Fibroblast of villous mesenchyme (primary cell): ENCODE measurements around the gene PTPRE. TPM values are rescaled to one million over a fixed set of nuclear protein-coding genes. Genes with fewer than 3 reads are reported as not detected.

Source experiments
- DNase-seq: peaks from one replicate; pipeline ENCODE4 v3.0.0-alpha.2; 2010; ENCODE audit warnings: low read depth
- H3K4me3 ChIP-seq: 2 replicates; pipeline ENCODE4 v1.5.1; 2011; ENCODE audit warnings: low read depth, mild to moderate bottlenecking, low read length
- CTCF ChIP-seq: IDR thresholded peaks from 2 replicates; pipeline ENCODE4 v1.5.1; 2012; ENCODE audit warnings: low read depth, mild to moderate bottlenecking, low read length; ENCODE audit not compliant: insufficient read depth
- total RNA-seq: library from RNA; depleted of rRNA; stranded (reverse); fragments of >200 nt; gene quantifications from 2 replicates; pipeline ENCODE4 v1.2.3, GENCODE V29; 2012

The PTPRE gene
- total RNA-seq, 1 donor = 11.2 TPM

- H3K4me3 ChIP-seq = no peak overlapping the region
- TF ChIP-seq CTCF = no peak
- no peak for DNase-seq
Observed at GRCh38 chr10:127949831-127950230, 42.9 kb downstream of the PTPRE start.

- no peak for TF ChIP-seq CTCF
- DNase-seq = no peak
- no peak overlapping the region for H3K4me3 ChIP-seq
Observed at GRCh38 chr10:127951861-127952574, 45.1 kb downstream of the PTPRE start.

GRCh38 chr10:127952575-127952869, 45.6 kb downstream of the PTPRE start:
- no peak for TF ChIP-seq CTCF
- no peak overlapping the region for H3K4me3 ChIP-seq

GRCh38 chr10:127952918-127953317, 46.0 kb downstream of the PTPRE start:
- no peak for DNase-seq
- no peak for TF ChIP-seq CTCF
- H3K4me3 ChIP-seq = no peak overlapping the region

More at GRCh38 chr10:127952575-127952869, 45.6 kb downstream of the PTPRE start:
- DNase-seq = no peak

GRCh38 chr10:127953876-127954275, 47.0 kb downstream of the PTPRE start:
- no peak for TF ChIP-seq CTCF
- no peak for DNase-seq
- H3K4me3 ChIP-seq = no peak overlapping the region

GRCh38 chr10:127959428-127959827, 52.5 kb downstream of the PTPRE start:
- no peak for DNase-seq
- H3K4me3 ChIP-seq = no peak overlapping the region
- TF ChIP-seq CTCF = no peak

DNA sequence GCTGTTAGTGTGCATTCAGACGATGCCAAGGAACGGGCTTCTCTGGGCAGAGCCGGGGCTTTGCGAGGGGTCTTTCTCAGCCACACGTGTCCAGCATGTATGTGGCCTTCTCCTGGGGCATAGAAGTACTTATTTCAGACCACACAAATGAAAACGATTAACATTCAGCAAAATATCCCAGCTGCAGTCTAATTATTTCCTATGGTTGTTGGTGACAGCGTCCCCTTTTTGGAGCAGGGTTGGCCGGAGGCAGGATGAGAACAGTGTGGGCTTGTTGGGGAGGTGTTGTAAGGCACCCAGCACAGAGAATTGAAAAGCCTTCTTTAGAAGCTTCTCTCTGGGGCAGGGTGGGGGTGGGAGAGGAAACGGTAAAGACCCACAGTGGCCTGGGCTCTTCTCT, 54.2 kb downstream of the PTPRE start:
- no peak for TF ChIP-seq CTCF
- H3K4me3 ChIP-seq = no peak overlapping the region
- DNase-seq = no peak
